Panc1 (cell line): Measurements from ENCODE around the gene LRTM1. TPM values are rescaled to one million over a fixed set of nuclear protein-coding genes. Genes with fewer than 3 reads are reported as not detected.

ENCODE experiments used
- ATAC-seq: fragments of 200-7000 bp; cut with Tn5 transposase; 2 replicates; pipeline ENCODE4 v1.9.1; 2020; ENCODE audit warnings: mild to moderate bottlenecking, moderate library complexity
- BruUV-seq: library from RNA; stranded (reverse); fragments of 400-500 nt; replicated peaks from 2 replicates; lab custom pipeline; 2021; lab: Mats Ljungman, UMichigan
- CTCF ChIA-PET: fragments of 300-600 bp; sonication (Branson Sonifier 250); formaldehyde crosslinking; loops from one replicate; lab custom pipeline; 2022; ENCODE audit warnings: antibody characterized with exemption; lab: Charles Lee
- POLR2A ChIA-PET: fragments of 300-600 bp; sonication (Branson Sonifier 250); formaldehyde crosslinking; loops from one replicate; lab custom pipeline; 2022; ENCODE audit warnings: antibody characterized with exemption; lab: Charles Lee
- DNase-seq: peaks from one replicate; pipeline ENCODE4 v3.0.0-alpha.2; 2010; ENCODE audit warnings: low read depth, low spot score
- H3K27ac ChIP-seq: 2 replicates; pipeline ENCODE4 v1.5.1; 2011; ENCODE audit warnings: mild to moderate bottlenecking, low read length, inconsistent platforms
- H3K27me3 ChIP-seq: fragments of 200-500 bp; sonication (Bioruptor generic); 2 replicates; pipeline ENCODE4 v1.6.0; 2014; ENCODE audit warnings: low read length, inconsistent platforms; ENCODE audit not compliant: control insufficient read depth, insufficient read depth
- H3K36me3 ChIP-seq: fragments of 200-500 bp; sonication (Bioruptor generic); 2 replicates; pipeline ENCODE4 v1.5.1; 2014; ENCODE audit warnings: inconsistent platforms, mild to moderate bottlenecking, low read length, moderate library complexity; ENCODE audit not compliant: control insufficient read depth, insufficient read depth
- H3K4me1 ChIP-seq: 2 replicates; pipeline ENCODE4 v1.5.1; 2011; ENCODE audit warnings: inconsistent platforms, mild to moderate bottlenecking, low read length, moderate library complexity; ENCODE audit not compliant: control insufficient read depth, insufficient read depth
- H3K4me3 ChIP-seq, 2 experiments: 2 replicates each; pipeline ENCODE4 v1.5.1; 2011 to 2012; ENCODE audit warnings: low read depth in 2 of 2, low read length in 2 of 2, mild to moderate bottlenecking in 2 of 2, inconsistent platforms in 1 of 2, moderate library complexity in 1 of 2
- H3K9me3 ChIP-seq: fragments of 200-500 bp; sonication (Bioruptor generic); 2 replicates; pipeline ENCODE4 v1.5.1; 2014; ENCODE audit warnings: low read depth, mild to moderate bottlenecking, inconsistent platforms, low read length, moderate library complexity; ENCODE audit not compliant: control insufficient read depth, insufficient read depth
- POLR2AphosphoS5 ChIP-seq: IDR thresholded peaks from 2 replicates; pipeline ENCODE4 v1.6.1; 2012; ENCODE audit warnings: mild to moderate bottlenecking, low read depth, low read length, moderate library complexity
- SIN3A ChIP-seq: IDR thresholded peaks from 2 replicates; pipeline ENCODE4 v1.6.1; 2012; ENCODE audit warnings: low read depth, mild to moderate bottlenecking, low read length, moderate library complexity, borderline replicate concordance; ENCODE audit not compliant: insufficient read depth
- TCF7L2 ChIP-seq: IDR thresholded peaks from 2 replicates; pipeline ENCODE4 v1.6.1; 2011; ENCODE audit warnings: mild to moderate bottlenecking, low read depth, low read length, inconsistent platforms
- in situ Hi-C: cut with HindIII; loops from 2 replicates; pipeline ENCODE4 v1.10.0; 2016; ENCODE audit warnings: low sequenced_read_pairs, low pct_unique_long_range_greater_than_20kb
- intact Hi-C: fragments of 100-400 bp; cut with micrococcal nuclease; formaldehyde crosslinking; loops from one replicate; pipeline ENCODE4 v1.10.0; 2022; ENCODE audit not compliant: unreplicated experiment
- total RNA-seq: library from RNA; stranded (reverse); gene quantifications from one replicate; pipeline ENCODE4 v1.2.1, GENCODE V29; 2021; ENCODE audit not compliant: unreplicated experiment
- TF ChIP-seq, protein P1 (sequence below): fragments of 450-650 bp; IDR thresholded peaks from 2 replicates; pipeline ENCODE4 v1.5.1; 2017; ENCODE audit warnings: mild to moderate bottlenecking
- TF ChIP-seq, protein P2 (sequence below), 2 experiments: IDR thresholded peaks; 2 replicates each; pipeline ENCODE4 v1.6.1; 2011 to 2012; ENCODE audit warnings: low read depth in 2 of 2, control low read depth in 1 of 2, low read length in 1 of 2, mild to moderate bottlenecking in 1 of 2, moderate library complexity in 1 of 2; ENCODE audit not compliant: insufficient read depth in 1 of 2

Gene LRTM1
- total RNA-seq, 1 experiment from 2014 or later, result not detected

DNA sequence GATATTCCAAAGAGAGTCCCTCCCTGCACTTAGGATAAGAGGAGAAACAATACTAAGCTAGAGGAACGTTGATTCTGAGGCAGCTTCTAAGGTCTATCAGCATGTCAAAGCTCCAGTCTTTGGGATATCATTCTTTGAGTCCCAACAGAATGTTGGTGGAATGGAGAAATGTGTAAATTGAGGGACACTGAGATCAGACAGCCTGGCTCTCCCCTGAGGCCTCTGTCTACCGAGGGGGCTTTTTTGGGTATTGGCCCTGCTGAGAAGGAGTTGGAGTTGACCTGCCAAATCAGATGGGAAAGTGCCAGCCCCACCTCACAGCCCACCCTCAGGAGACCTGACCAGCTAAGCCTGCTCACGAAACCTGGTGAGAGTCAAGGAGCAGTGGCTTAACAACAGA lies 27.6 kb upstream of the LRTM1 start:
- H3K27ac ChIP-seq, result no peak overlapping the region
- intact Hi-C loops (no loop called here), in situ Hi-C loops (no loop called here)
- no peak overlapping the region for H3K4me3 ChIP-seq
- CTCF ChIA-PET, result no interaction called here
- no peaks in the 10 kb centered on the region for H3K36me3 ChIP-seq
- no peaks in the 10 kb centered on the region for H3K9me3 ChIP-seq
- no peaks in the 10 kb centered on the region for H3K27me3 ChIP-seq
- no peak for ATAC-seq
- POLR2A ChIA-PET, result no interaction called here
- no TSS peak for BruUV-seq
- H3K4me1 ChIP-seq, result no peaks in the 10 kb centered on the region; the same call in 1 of the 2 replicates
- DNase-seq, result no peak
- TF ChIP-seq TCF7L2 (no peak), POLR2AphosphoS5 (no peak), SIN3A (no peak)
- TF ChIP-seq, protein P1, sequence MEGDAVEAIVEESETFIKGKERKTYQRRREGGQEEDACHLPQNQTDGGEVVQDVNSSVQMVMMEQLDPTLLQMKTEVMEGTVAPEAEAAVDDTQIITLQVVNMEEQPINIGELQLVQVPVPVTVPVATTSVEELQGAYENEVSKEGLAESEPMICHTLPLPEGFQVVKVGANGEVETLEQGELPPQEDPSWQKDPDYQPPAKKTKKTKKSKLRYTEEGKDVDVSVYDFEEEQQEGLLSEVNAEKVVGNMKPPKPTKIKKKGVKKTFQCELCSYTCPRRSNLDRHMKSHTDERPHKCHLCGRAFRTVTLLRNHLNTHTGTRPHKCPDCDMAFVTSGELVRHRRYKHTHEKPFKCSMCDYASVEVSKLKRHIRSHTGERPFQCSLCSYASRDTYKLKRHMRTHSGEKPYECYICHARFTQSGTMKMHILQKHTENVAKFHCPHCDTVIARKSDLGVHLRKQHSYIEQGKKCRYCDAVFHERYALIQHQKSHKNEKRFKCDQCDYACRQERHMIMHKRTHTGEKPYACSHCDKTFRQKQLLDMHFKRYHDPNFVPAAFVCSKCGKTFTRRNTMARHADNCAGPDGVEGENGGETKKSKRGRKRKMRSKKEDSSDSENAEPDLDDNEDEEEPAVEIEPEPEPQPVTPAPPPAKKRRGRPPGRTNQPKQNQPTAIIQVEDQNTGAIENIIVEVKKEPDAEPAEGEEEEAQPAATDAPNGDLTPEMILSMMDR, result no peak
- TF ChIP-seq, protein P2, sequence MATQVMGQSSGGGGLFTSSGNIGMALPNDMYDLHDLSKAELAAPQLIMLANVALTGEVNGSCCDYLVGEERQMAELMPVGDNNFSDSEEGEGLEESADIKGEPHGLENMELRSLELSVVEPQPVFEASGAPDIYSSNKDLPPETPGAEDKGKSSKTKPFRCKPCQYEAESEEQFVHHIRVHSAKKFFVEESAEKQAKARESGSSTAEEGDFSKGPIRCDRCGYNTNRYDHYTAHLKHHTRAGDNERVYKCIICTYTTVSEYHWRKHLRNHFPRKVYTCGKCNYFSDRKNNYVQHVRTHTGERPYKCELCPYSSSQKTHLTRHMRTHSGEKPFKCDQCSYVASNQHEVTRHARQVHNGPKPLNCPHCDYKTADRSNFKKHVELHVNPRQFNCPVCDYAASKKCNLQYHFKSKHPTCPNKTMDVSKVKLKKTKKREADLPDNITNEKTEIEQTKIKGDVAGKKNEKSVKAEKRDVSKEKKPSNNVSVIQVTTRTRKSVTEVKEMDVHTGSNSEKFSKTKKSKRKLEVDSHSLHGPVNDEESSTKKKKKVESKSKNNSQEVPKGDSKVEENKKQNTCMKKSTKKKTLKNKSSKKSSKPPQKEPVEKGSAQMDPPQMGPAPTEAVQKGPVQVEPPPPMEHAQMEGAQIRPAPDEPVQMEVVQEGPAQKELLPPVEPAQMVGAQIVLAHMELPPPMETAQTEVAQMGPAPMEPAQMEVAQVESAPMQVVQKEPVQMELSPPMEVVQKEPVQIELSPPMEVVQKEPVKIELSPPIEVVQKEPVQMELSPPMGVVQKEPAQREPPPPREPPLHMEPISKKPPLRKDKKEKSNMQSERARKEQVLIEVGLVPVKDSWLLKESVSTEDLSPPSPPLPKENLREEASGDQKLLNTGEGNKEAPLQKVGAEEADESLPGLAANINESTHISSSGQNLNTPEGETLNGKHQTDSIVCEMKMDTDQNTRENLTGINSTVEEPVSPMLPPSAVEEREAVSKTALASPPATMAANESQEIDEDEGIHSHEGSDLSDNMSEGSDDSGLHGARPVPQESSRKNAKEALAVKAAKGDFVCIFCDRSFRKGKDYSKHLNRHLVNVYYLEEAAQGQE (IDR thresholded peaks at IDR 0.05; ENCODE audit: insufficient read depth in 1 of 2, low read depth in 2 of 2, low read length in 1 of 2), result no peak

DNA sequence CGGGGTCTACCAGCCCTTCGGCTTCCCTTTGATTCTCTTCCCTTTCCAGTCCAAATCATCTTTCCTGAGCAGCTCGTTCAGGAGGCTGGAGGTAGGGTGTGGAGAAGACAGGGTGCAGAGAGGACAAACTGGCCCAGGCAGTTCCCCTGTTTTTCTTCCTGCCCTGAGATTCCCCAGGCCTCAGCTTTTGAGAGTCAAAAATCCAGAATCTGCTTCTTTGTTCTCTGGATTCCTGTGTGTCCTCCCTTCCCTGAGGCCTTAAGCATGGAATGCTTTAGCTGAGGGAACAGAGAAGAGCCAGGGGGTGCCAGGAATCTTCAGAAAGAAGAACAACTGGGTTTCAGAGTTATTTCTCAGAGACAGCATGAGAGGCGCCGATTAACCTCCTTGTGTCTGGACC lies 26.7 kb upstream of the LRTM1 start:
- ChIA-PET CTCF (no interaction called here), POLR2A (interaction anchor here (0.5 kb wide), 1 partner anchor 46 kb away, joined by 3 read pairs; no protein-coding TSS in a partner anchor)
- in situ Hi-C loops, result no loop called here
- no peaks in the 10 kb centered on the region for H3K36me3 ChIP-seq
- BruUV-seq, result no TSS peak
- no peaks in the 10 kb centered on the region for H3K9me3 ChIP-seq
- no peak for DNase-seq
- intact Hi-C loops, result no loop called here
- no peaks in the 10 kb centered on the region; the same call in 1 of the 2 replicates for H3K4me1 ChIP-seq
- no peak overlapping the region for H3K4me3 ChIP-seq
- no peak overlapping the region for H3K27ac ChIP-seq
- no peak for ATAC-seq
- no peaks in the 10 kb centered on the region for H3K27me3 ChIP-seq
- TF ChIP-seq, protein P1, result no peak
- TF ChIP-seq SIN3A (no peak), TCF7L2 (no peak), POLR2AphosphoS5 (no peak)
- TF ChIP-seq, protein P2 (IDR thresholded peaks at IDR 0.05; ENCODE audit: insufficient read depth in 1 of 2, low read depth in 2 of 2, low read length in 1 of 2), result no peak
